ENCODE data around the gene ASB18. TPM values are rescaled to one million over a fixed set of nuclear protein-coding genes. Genes with fewer than 3 reads are reported as not detected.

ASB18 gene
- total RNA-seq, 1 experiment from 2014 or later, result not detected

GRCh38 chr2:236155406-236155805 is 108.8 kb downstream of the ASB18 start:
- H3K9me3 Mint-ChIP-seq, result peaks cover 26% of the 10 kb centered on the region
- no peak overlapping the region for H3K4me3 Mint-ChIP-seq
- DNase-seq (ENCODE audit: low spot score) (no peak), ATAC-seq (no peak)
- no peak overlapping the region for H3K27ac Mint-ChIP-seq
- peaks cover 18% of the 10 kb centered on the region for H3K4me1 Mint-ChIP-seq
- ChIA-PET POLR2A (no interaction called here), CTCF (no interaction called here)
- peaks cover 72% of the 10 kb centered on the region for H3K27me3 Mint-ChIP-seq (ENCODE audit: low read depth)
- TF ChIP-seq ZNF416 (CRISPR knock-in tag; IDR thresholded peaks at IDR 0.05) (no peak), FOXJ3 (CRISPR knock-in tag; IDR thresholded peaks at IDR 0.05; ENCODE audit: borderline replicate concordance) (no peak), RORB (CRISPR knock-in tag; IDR thresholded peaks at IDR 0.05) (no peak), NFE2L1 (CRISPR knock-in tag; IDR thresholded peaks at IDR 0.05) (no peak), MAX (CRISPR knock-in tag; IDR thresholded peaks at IDR 0.05) (no peak), ZNF512 (CRISPR knock-in tag; IDR thresholded peaks at IDR 0.05; ENCODE audit: borderline replicate concordance) (no peak), ZNF281 (CRISPR knock-in tag; IDR thresholded peaks at IDR 0.05) (no peak), PRRX2 (CRISPR knock-in tag; IDR thresholded peaks at IDR 0.05) (no peak), OVOL2 (CRISPR knock-in tag; IDR thresholded peaks at IDR 0.05; ENCODE audit: borderline replicate concordance) (no peak), ZNF138 (CRISPR knock-in tag; conservative IDR thresholded peaks at IDR 0.05) (no peak), ATF3 (CRISPR knock-in tag; conservative IDR thresholded peaks at IDR 0.05) (no peak)
- TF ChIP-seq, protein P1, sequence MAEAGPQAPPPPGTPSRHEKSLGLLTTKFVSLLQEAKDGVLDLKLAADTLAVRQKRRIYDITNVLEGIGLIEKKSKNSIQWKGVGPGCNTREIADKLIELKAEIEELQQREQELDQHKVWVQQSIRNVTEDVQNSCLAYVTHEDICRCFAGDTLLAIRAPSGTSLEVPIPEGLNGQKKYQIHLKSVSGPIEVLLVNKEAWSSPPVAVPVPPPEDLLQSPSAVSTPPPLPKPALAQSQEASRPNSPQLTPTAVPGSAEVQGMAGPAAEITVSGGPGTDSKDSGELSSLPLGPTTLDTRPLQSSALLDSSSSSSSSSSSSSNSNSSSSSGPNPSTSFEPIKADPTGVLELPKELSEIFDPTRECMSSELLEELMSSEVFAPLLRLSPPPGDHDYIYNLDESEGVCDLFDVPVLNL (CRISPR knock-in tag; IDR thresholded peaks at IDR 0.05; ENCODE audit: borderline replicate concordance, low read depth), result no peak
- TF ChIP-seq, protein P2, sequence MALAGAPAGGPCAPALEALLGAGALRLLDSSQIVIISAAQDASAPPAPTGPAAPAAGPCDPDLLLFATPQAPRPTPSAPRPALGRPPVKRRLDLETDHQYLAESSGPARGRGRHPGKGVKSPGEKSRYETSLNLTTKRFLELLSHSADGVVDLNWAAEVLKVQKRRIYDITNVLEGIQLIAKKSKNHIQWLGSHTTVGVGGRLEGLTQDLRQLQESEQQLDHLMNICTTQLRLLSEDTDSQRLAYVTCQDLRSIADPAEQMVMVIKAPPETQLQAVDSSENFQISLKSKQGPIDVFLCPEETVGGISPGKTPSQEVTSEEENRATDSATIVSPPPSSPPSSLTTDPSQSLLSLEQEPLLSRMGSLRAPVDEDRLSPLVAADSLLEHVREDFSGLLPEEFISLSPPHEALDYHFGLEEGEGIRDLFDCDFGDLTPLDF (CRISPR knock-in tag; IDR thresholded peaks at IDR 0.05), result no peak
- TF ChIP-seq, protein P3, sequence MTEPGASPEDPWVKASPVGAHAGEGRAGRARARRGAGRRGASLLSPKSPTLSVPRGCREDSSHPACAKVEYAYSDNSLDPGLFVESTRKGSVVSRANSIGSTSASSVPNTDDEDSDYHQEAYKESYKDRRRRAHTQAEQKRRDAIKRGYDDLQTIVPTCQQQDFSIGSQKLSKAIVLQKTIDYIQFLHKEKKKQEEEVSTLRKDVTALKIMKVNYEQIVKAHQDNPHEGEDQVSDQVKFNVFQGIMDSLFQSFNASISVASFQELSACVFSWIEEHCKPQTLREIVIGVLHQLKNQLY (CRISPR knock-in tag; IDR thresholded peaks at IDR 0.05), result no peak
- peaks cover 12% of the 10 kb centered on the region for H3K36me3 Mint-ChIP-seq

GRCh38 chr2:236146436-236146835 is 117.8 kb downstream of the ASB18 start:
- ATAC-seq (no peak), DNase-seq (ENCODE audit: low spot score) (no peak)
- ChIA-PET POLR2A (no interaction called here), CTCF (interaction anchor here (0.7 to 1.0 kb wide), 3 partner anchors 24 to 141 kb away, joined by 3 to 4 read pairs (median 3); no protein-coding TSS in a partner anchor)
- Mint-ChIP-seq H3K4me1 (peaks cover 12% of the 10 kb centered on the region), H3K27me3 (ENCODE audit: low read depth) (peaks cover 16% of the 10 kb centered on the region), H3K9me3 (peaks cover 11% of the 10 kb centered on the region), H3K36me3 (no peaks in the 10 kb centered on the region; the same call in 1 of the 2 replicates), H3K27ac (no peak overlapping the region), H3K4me3 (no peak overlapping the region)
- TF ChIP-seq, protein P4, sequence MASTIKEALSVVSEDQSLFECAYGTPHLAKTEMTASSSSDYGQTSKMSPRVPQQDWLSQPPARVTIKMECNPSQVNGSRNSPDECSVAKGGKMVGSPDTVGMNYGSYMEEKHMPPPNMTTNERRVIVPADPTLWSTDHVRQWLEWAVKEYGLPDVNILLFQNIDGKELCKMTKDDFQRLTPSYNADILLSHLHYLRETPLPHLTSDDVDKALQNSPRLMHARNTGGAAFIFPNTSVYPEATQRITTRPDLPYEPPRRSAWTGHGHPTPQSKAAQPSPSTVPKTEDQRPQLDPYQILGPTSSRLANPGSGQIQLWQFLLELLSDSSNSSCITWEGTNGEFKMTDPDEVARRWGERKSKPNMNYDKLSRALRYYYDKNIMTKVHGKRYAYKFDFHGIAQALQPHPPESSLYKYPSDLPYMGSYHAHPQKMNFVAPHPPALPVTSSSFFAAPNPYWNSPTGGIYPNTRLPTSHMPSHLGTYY (CRISPR knock-in tag; IDR thresholded peaks at IDR 0.05), result no peak

Data from WTC11 (cell line).